Esophagus muscularis mucosa (tissue), 4 donors: ENCODE data around the gene B4GALT4.

Source experiments
- EP300 ChIP-seq: sonication (generic); formaldehyde crosslinking; IDR thresholded peaks from one replicate; pipeline ENCODE4 v1.6.1; 2017; ENCODE audit warnings: antibody characterized with exemption
- POLR2A ChIP-seq: fragments of 450-650 bp; IDR thresholded peaks from one replicate; pipeline ENCODE4 v1.6.1; 2017; ENCODE audit warnings: antibody characterized with exemption, moderate library complexity, mild to moderate bottlenecking, low read depth
- POLR2AphosphoS5 ChIP-seq, 2 donors: sonication (generic); formaldehyde crosslinking; IDR thresholded peaks; one replicate each; pipeline ENCODE4 v1.6.1; 2017; ENCODE audit warnings: antibody characterized with exemption in 2 of 2
- TF ChIP-seq, protein P1 (sequence below), 3 experiments: fragments of 200-600 bp in 2 of 3; fragments of 450-650 bp in 1 of 3; sonication (generic) in 2 of 3; IDR thresholded peaks; one replicate each; pipeline ENCODE4 v1.5.1; 2017 to 2019; ENCODE audit warnings: antibody characterized with exemption in 3 of 3, mild to moderate bottlenecking in 2 of 3, moderate library complexity in 1 of 3

DNA sequence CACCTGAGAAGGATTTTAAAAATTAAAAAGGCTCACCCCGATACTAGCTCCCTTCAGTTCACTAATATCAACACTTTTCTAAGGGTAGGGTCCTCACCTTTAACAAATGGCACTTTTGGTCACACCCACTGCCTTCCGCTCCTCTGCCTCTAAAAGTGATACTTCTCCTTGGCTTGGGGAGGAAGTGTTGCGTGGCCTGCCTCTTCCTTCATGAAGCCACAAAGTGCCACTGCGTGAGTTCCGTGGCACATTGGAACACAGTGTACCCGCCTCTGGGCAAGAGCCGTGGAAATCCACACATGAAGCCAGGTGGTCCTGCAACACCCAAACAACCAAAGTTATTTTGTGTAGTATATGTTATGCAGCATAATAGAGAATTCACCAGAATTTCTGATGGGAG lies 3.9 kb downstream of the B4GALT4 start:
- TF ChIP-seq POLR2A: no peak
- TF ChIP-seq, protein P1, sequence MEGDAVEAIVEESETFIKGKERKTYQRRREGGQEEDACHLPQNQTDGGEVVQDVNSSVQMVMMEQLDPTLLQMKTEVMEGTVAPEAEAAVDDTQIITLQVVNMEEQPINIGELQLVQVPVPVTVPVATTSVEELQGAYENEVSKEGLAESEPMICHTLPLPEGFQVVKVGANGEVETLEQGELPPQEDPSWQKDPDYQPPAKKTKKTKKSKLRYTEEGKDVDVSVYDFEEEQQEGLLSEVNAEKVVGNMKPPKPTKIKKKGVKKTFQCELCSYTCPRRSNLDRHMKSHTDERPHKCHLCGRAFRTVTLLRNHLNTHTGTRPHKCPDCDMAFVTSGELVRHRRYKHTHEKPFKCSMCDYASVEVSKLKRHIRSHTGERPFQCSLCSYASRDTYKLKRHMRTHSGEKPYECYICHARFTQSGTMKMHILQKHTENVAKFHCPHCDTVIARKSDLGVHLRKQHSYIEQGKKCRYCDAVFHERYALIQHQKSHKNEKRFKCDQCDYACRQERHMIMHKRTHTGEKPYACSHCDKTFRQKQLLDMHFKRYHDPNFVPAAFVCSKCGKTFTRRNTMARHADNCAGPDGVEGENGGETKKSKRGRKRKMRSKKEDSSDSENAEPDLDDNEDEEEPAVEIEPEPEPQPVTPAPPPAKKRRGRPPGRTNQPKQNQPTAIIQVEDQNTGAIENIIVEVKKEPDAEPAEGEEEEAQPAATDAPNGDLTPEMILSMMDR (IDR thresholded peaks at IDR 0.05): no peak
- TF ChIP-seq POLR2AphosphoS5 (IDR thresholded peaks at IDR 0.05): no peak
- TF ChIP-seq EP300: no peak
